Pons (tissue), 1 donor: ENCODE results near the gene FAM174B.

ENCODE experiments used
- DNase-seq: peaks from one replicate; pipeline ENCODE4 v3.0.0-alpha.2; 2016; ENCODE audit warnings: low spot score

The FAM174B gene

DNA sequence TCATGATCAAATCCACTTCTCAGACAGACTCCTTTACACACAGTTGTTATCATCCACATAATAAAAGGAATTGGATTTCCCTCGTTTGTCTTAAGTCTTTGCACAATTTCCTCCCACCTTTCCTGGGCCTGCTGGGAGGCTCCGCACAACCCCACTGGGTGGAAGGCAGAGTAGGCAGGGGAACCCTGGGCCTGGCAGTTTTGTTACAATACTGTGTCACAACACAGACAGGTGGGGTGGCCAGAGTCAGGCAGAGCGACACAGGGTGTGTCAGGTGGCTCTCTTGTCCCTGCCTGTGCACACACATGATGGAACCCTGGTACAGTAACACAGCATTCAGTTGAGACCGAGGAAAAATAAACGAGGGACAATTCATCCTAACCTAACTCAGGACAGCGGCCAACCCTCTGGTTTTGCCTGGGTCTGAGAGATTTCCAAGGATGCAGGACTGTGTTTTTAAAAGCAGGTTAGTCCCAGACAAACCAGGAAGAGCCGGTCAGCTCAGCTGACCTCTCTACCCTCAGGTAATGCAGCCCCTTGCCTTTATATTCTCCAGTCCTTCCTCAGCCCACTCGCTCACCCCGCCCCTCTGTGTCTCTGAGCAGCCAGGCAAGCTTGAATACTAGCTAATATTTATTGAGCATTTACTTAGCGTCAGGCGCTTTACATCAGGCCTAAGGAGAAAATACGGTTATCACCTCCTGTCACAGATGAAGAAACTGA is 8.8 kb upstream of the FAM174B start:
- DNase-seq: no peak

DNA sequence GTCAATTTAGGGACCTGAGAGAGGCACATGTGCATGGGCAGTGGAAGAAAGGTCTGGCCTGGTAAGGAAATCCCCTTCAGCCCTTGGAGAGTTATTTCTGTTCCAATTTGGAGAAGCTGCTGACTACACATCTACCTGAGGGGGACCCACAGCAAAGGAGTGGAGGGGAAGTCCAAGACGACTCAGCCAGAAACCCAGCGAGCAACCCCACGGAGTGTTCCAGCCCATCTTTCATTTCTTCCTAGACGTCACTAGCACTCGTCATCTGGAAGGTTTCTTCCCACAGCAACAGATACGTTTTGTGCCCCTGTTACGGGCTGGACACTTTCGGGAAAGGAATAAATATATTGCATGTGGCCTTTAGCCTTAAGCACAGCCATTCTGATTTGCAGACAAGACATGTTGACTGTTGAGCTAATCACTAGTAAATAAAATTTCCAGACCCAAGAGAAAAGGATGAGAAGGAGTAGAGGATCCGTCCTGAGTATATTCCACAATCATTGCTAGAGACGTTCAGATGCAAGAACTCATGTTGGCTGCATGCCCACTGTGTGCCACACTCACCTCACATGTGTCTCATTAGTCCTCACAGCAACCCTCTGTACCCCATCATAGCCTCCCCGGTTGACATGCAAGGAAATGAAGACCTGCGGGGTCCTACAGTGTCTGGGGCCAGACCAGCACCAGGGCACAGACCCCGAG is 7.8 kb upstream of the FAM174B start:
- no peak for DNase-seq

DNA sequence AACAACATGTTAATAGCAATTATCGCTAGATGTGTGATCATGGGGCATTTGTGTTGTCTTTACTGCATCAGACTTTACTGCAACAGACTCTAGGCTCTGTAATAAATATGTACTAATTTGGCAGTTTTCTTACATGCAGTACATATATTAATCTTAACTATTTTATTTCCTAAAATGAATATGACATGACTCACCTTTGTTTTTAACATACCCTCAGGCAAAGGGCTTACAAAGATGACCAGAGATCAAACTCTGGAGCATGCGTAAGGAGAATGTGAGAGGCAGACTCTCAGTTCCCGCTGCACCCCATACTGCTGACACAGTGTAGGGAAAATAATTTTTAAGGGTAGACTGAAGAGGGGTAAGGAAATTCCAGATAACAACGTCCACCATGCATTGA is 7.2 kb upstream of the FAM174B start:
- no peak for DNase-seq

DNA sequence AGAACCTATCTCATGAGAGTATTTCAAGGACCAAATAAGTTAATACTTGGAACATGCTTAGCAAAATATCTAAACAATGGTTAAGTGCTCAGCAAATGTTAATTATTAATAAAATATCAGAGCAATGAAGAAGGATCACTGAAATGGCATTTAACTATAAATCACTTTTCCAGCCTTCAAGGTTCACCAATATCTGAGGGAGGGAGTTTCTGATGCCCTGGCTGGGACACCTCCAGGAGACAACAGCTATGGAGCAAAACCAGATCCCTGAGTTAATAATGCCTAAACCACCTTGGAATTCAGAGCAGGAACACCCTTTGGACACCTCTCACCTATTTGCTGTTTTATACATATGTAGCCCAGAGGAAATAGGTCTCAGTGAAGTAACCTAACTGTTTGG is 6.4 kb upstream of the FAM174B start:
- DNase-seq: no peak

DNA sequence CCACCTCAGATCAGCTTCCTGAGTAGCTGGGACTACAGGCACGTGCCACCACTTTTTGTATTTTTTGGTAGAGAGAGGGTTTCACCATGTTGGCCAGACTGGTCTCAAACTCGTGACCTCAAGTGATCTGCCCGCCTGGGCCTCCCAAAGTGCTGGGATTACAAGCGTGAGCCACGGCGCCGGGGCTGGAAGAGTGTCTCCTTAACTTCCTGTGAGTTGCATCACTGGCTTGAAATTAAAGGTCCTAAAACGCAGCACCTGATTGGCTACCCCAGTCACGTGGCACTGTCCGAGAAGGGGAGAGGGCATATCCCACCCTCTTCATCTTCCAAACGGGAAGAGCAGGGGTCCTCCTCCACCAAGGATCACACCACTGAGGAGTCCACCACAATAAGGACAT is 5.5 kb upstream of the FAM174B start:
- DNase-seq: no peak

DNA sequence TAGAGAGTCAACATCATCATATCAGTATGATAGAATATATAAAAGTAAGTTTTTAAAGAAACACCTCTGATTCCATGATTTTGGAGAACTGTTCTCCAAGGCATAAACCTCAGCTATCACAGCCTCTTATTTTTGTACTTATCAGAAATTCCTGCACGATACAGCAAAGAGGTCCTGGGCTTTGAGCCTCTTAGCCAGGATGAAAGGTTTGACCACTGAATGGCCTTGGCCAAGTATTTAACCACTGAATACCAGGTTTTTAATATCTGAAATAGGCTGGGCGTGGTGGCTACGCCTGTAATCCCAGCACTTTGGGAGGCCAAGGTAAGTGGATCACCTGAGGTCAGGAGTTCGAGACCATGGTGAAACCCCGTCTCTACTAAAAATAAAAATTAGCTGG is 1.9 kb upstream of the FAM174B start:
- DNase-seq: no peak

DNA sequence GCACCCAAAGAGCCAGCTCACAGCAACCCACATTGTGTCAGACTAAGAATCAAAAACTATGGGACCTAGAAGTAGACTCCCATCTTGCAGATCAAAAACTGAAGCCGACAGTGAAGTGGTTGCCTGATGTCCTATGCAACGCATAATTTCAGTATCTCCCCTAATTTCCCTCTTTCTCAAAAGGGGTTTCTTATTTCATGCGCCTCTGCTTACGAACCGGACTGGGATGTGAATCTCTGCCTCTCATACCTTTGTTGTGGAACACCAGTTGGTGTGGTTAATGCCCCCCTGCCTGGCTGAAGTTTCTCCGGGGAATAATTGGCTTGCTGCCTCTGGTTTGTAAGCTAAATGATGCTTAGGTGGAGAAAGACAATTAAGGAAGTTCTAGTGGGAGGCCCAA is 514 bp upstream of the FAM174B start:
- no peak for DNase-seq

DNA sequence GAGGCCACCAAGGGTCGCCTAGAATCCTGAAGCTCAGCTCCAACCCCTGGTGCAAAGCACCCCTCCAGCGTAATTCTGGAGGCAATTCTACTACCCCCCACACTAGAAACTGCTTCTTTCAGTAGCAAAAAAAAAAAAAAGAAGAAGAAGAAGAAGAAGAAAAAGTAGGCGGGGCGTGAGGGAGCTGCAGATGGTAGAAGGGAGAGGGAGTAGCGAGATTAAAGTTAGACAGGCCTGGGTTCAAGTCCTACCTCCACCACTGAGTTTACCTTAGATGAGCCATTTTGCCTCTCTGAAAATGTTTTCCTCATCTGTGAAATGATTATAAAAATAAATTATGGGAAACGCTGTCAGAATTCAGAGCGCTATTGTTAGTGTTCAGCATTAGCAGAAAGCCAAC is 913 bp downstream of the FAM174B start:
- DNase-seq: no peak

DNA sequence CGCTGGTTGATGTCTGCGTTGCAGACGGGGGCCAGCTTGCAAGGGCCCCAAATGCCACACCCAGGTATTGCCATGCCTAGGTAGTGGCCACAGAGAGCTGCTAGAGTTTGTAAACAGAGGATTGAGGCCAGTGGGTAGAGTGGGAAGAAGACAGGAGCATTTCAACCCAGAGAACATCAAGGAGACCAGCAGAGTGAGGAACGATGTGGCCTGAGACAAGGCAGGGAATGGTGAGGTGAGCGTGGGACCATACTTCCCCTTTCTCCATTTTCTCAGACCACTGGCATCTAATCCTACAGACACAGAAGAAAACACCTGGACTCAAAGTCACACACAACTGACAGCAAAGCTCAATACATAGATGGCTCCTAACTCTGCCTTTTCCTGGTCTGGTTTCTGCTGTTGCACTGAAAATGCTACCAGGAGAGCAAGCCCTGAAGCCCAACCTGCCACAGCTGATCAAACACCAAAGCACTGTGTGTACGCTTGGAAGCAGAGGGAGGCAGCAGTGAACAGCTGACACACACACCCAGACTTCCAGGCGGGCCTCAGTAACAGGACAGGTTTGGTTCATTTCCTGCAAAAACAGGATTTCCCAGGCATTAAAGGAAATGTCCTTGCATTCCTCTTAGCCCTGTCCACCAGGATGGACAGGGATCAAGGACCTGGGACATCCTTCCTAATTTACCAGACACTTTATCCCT is 1.6 kb downstream of the FAM174B start:
- no peak for DNase-seq

DNA sequence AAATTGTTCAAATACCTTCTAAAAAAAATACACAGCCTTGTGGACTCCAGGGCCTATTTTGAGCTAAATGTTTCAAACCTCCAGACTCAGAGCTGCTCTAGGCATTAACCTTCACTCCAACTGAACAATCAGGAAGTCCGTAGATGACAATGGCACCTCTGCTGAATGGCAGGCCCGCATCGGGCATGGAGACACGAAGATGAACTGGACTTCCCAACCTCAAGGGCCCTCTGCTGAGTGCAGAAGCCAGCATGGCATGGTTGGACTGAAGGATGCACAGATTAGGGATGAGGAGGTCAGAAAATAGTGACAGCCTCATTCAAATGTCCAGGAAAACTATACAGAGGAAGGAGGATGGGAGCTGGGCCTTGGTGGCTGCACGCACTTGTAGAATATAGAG is 2.2 kb downstream of the FAM174B start:
- no peak for DNase-seq

DNA sequence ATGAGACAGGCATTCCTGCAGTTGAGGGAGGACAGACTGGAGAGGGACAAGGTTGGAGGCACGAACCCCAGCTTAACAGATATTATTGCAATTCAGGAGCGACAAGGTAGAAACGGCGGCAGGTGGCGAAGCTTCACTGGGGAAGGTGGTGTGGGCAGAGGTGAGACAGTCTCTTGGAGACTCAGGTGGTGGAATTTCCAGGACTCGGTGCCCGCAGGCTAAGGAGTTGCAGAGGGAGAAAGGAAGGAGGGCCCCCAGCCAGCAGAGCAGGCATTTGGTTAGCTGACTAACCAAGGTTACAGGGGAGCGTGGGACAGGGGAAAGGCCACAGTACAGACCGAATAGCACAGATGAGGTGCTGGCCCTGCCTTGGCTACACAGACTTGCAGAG is 3.0 kb downstream of the FAM174B start:
- no peak for DNase-seq

DNA sequence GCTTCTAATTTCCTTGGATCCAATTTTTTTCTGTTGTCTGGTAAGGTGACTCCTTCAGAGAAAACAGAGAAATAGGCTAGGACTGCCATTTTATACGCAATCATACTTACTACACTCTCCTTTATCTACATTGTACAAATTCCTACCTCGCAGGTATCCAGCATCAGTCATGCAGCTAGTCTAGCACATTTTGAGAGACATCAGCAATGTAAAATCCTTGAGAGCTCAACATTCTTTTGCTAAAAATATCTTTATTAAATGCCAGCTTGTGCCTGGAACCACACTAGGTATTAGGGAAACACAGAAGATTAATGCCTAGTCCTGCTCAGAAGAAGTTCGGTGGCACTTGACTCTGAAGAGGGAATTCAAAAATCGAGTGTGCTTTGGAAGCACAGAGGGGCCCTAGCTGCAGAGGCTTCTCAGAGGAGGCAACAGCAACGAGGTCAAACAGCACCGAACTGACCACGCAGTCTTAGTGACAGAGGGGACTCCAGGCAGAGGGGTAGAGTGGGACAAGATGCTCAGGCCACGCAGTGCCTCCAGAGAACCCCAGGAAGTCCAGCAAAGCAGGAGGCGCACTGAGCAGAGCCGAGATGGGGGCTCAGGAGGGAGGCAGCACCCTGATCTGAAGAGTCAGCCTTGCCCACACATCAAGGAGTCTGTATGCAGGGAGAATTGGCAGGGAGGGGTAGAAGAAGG is 3.5 kb downstream of the FAM174B start:
- no peak for DNase-seq

DNA sequence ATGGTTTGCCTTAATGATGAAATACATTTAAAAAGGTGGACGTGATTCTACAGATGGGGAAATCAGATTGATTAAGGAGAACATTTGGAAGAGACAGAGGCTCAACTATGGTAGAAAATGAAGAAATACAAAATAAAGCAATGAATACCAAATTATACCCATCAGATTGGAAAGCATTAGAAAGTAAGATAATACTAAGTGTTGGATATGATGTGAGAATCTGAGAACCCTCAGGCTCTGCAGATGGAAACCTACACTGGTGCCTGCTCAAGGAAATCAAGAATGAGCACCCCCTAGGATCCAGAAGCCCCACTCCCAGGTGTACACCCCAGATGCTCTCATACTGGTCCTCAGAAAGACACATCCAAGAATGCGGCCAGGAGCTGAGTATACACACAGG is 4.6 kb downstream of the FAM174B start:
- DNase-seq: no peak

DNA sequence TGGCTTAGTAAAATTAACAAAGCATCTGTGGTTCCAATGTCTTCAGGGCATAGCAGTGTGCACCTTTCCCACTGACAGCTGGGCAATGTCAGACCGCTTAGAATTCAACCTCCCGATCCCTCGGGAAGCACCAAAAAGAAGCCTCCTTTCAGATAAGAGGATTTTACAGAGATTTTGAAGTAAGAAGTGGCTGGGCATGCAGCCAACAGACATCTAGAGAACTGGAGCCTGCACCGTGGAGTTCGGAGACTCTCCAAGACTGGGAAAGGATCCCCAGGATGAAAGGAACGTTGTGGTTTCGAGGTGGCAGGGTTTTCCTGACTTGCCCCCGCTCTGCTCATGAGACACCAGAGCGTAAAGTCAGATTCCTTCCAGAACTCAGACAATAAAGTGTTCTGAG is 5.3 kb downstream of the FAM174B start:
- no peak for DNase-seq

DNA sequence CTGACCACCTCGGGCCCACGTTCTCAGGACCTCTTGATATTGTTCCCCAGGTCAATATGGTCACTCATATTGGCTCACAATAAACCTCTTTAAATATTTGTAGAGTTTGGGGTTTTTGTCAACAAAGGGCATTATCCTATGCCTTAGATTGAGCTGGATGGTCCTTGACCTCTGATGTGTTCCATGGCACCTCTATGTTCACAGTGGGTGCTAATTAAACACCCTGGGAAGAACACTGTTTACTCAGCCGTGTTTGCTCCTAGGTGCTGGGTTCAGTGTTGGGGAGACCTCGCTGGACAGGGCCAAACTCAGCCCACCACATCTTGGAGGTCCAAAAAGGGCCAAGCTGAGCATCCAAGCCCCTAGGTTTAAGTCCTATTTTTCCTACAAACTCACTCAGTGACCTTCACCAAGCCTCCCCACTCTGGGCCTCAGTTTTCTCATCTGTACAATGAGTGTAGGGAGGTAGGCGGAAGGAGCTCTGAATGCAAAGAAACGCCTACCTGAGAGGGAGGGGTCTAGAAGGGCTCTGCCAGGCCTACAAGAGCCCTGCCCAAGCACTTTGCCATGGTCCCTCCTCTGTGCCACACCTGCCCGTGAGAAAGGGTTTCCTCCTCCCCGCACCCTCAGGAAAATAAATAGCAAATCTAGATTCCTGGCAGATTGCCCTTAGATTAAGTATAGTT is 7.2 kb downstream of the FAM174B start:
- DNase-seq: no peak

DNA sequence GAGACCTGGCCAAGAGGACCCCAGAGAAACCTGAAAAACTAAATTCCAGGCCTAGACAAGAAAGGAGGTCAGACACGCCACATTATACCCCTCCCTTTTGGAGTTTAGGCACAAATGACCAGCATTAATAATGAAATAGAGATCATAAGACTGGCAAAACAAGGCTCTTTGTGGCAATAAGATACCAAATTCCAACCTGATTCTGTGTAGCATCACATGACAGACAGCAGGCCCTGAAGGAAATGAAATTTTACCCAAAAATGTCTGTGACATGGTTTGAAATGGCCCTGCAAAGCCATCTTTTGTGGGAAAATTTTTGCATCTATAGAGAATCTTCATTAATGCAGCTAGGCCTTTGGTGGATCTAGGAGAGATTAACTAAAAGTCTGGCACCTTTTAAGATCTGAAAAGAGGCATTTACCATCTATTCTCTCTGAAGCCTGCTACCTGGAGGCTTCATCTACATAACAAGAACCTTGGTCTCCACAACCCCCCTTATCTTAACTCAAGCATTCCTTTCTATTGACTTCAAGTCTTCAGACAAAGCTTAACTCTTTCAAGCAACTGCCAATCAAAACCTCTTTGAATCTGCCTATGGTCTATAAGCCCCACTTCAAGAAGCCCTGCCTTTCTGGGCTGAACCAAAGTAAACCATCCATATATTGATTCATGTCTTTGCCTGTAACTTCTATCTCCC is 8.0 kb downstream of the FAM174B start:
- no peak for DNase-seq

DNA sequence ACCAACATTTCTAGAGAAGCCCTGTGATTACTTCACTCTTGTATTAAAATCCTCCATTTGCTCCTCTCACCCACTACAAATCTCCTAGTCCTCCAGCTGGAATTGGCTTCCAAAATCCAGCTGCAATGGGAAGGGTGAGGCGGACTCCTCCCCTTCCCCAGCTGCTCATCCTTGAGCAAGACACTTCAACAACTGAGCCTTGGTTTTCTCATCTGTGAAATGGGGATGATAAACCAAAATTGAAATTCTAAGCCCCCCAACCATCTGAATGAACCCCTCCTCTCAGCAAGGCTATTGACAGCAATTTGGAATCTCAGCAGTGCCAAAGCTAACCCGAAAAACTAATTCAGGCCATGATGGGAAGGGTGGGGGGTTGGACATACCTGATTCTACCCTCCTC is 9.4 kb downstream of the FAM174B start:
- DNase-seq: no peak

DNA sequence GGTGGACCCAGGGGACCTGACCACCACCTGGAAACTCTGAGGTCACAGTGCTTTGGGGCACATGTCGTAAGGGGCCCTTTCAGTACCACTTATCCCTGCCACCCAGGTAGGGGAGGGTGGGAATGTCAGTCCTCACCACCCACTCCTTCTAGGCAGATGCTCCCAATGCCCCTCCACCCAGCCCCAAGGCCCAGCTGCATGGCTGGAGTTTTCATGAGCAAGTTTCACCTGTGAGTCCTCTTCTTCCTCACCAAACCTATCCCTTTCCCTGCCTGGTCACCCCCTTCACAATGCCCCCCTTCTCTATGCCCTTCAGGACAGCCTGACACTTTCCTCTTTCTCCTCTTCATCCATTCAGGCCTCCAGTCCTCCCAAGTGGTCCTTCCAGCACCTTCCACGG is 9.8 kb downstream of the FAM174B start:
- DNase-seq: no peak

DNA sequence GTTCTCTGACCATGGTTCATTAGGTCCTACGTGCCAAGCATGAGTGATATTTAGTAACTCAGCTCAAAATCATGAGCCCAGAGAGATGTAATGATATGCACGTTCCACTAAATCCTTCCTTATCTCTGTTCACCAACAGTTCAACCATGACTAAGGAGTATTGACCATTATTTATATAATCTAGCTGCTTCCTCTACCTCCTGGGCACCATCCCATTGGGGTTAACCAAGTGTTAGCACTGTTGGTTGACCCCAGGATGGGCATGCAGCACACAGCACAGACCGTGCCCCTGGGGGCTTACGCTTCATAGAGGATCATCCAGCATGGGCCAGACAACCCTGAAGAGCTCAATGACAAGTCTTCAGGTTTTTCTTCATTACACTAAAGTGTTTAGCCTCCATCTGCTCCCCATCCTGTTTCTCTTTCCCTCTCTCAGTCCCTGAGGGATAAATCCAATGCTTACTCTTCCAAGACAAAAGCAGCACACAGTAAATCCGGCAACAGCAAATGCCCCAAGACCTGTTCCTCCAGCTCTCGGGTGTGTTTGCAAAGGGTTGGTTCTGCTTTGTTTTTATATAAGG is 10.4 kb downstream of the FAM174B start:
- no peak for DNase-seq

DNA sequence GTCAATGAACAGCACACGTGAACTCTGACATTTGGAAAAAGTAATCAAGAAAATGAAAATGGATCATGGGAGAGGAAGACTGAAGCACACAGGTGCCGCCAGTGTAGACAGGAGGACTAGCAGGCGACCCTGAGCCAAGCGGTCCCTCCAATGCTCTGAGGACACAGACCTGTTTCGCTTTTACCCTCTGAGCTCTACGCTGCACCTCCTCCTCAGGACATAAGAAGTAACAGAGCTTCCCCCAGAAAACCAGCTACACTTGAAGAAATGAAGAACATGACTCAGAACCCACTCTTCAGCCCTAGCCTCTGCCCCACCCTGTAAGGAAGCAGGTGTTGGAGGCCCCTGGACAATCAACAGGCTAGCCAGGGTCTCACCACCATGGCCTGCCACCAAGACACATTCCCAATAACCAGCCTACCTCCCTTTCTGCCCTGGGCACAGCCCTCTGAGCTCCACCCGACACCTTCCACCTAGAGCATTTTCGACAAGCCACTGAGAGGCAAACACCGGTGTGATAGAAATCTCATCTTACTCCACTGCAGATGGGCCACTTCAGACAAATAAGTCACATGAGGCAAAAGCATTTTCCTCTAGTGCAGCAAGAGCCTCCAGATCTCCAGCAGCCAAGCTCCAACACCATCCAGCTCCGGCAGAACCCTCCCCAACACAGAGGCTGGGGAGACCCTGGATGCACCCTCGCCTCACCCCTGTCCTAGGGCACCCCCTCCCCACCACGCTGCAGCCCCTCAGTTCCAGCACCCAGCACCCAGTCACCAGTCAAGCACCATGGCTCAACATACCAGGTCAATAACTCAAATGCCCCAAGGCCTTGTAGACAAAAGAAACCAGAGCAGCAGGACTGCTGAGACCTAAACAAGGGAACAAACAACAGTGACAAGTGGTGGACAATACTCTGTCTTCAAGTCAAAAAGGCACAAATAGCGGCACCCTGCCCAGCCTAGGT is 11.4 kb downstream of the FAM174B start:
- DNase-seq: no peak
